LNCAP (cell line): ENCODE measurements around the gene IRF5.

Experiments
- TF ChIP-seq, protein P1 (sequence below): fragments of 450-650 bp; IDR thresholded peaks from 2 replicates; pipeline ENCODE4 v1.5.1; 2017; ENCODE audit warnings: mild to moderate bottlenecking

IRF5 gene

DNA sequence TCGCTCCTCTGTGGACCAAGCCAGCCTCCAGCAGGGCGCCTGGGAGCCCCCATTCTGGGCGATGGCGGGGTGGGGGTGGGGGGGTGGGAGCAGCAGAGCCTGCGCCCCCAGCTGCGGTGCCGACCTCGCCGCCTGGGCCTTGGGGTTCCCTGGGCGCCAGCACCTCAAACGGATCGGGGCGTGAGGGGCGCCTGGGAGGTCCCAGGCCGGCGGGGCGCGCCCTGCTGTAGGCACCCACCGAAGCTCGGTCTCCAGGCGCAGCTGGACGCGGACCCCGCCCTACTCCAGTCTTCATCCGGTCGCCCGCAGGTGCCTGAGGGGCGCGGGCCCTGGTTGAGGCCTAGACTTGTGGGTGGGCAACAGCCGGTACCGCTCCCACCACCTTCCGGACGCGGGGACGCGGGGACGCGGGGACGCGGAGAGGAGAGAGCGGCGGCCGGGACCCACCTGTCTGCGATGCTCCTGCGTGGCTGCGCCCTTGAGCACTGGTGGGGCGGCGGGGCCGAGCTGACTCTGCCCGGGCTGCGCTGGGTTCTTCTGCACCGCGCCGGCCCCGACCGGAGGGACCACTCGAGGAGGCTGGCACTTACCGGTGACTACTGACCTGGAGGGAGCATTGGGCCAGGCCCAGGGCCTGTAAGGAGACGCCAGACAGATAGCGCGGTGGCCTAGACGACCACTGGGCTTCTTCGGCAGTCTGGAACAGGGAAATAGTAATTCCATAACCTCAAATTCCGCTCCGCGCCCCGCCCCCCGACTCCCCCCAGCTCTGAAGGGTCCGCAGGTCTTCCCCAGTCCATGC lies 21.7 kb upstream of the IRF5 start:
- TF ChIP-seq, protein P1, sequence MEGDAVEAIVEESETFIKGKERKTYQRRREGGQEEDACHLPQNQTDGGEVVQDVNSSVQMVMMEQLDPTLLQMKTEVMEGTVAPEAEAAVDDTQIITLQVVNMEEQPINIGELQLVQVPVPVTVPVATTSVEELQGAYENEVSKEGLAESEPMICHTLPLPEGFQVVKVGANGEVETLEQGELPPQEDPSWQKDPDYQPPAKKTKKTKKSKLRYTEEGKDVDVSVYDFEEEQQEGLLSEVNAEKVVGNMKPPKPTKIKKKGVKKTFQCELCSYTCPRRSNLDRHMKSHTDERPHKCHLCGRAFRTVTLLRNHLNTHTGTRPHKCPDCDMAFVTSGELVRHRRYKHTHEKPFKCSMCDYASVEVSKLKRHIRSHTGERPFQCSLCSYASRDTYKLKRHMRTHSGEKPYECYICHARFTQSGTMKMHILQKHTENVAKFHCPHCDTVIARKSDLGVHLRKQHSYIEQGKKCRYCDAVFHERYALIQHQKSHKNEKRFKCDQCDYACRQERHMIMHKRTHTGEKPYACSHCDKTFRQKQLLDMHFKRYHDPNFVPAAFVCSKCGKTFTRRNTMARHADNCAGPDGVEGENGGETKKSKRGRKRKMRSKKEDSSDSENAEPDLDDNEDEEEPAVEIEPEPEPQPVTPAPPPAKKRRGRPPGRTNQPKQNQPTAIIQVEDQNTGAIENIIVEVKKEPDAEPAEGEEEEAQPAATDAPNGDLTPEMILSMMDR, result no peak

DNA sequence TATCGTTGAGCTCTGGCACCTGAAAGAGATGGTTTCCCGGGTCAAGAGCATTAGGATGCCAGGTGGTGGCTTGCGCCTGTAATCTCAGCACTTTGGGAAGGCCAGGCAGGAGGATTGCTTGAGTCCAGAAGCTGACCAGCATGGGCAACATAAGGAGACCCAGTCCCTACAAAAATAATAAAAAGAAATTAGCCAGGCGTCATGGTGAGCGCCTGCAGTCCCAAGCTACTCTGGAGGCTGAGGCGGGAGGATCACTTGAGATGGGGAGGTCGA lies 21.1 kb upstream of the IRF5 start:
- TF ChIP-seq, protein P1, result no peak

DNA sequence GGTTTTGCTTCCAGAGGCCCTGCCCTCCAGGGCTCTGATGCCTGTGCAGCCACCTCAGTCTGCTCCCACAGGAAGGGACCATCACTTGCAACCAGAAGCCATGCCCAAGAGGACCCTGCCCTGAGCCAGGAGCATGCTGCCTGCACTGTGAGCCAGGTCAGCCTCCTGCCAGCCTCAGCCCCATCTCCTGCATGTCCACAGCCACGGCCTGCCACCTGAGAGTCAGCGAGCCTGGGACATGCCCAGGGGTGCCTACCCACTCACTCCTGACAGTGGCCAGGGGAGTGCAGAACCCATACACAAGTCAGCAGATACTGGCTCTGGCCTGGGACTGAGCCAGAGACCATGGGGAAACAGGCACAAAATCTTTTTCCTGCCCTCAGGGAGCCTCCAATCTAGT lies 20.6 kb upstream of the IRF5 start:
- TF ChIP-seq, protein P1, result no peak

DNA sequence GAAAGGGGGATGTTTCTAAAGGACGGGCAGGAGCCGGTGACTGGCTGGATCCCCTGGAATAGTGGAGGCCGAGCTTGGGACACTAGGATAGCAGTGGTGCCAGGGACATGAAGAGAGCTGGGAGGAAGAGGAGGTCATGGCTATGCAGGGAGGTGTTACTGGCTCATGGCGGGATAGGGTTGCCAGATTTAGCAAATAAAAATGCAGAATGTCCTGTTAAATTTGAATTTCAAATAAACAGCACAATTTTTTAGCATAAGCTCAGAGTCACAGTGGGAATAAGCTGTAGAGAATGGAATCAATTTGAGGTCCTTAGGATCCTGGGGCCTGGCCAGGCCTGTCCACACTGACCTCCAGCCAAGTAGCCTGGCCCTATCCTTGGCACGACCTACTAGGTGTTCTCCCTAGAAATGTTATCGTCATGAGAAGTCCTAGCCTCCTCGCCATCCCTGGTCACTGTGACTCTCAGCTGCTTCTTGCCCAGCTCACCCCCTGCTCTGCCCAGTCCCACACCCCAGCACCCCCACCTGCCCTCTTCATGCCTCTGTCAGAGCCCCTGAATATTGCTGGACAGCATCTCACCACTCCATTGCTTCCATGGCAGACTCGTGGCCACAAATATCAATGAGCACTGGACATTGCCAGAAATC lies 19.6 kb upstream of the IRF5 start:
- TF ChIP-seq, protein P1, result no peak

DNA sequence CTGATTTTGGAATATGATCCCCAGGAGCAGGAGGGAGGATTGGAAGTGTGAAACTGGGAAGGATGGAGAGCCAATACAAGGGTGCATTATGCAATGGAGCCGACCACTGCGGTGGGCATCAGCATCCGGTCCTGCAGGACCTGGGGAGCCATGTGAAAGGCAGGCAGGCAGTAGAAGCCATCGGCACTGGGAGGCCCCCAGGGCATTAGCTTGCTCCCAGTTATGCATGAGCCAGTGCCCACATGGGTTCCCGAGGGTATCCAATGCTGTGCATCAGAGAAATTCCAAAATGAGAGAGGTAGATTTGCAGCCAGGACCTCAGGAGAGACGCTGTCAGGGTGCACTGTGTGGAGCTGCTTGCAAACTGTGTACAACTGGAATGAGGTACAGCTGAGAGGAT lies 18.5 kb upstream of the IRF5 start:
- TF ChIP-seq, protein P1, result no peak

DNA sequence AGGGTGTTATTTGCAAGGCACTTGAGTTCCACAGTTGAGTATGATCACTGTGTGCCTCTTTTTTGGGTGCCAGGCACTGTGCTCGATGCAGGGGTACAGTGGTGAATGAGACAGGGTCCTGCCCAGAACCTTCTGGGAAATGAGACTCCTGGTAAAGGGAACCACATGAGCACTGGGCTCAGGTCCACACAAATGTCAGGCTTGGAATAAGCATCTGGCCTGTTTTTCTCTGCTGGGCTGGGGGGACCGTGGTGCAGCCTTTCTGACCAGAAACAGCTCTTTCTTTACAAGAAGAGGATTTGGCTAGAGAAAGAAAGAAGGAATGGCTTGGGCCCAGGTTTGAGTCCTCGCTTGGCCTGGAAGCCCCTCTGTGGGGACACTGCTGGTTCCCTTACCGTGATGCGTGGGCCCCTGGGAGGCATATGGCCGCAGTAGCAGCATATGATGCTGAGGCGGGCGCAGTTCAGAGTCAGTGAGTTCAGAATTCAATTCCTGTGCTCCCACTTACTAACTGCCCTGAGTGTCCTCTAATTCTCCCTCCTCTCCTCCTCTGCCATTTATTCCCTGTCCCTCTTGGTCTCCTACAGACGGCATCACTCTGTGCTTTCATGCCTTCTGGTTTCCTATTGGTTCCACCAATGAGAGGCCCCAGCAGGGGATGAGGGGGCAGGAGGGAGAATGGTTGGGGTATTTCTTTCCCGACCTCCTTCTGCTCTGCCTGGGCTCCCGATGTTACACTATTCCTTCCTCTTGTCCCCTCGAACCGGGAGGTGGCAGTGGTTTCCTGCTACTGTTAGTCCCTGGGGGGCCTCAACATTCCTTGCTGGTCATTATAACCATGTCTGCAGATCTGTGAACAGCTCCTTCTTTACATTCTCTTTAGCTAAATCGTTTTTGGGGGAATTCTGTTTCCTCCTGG lies 17.6 kb upstream of the IRF5 start:
- TF ChIP-seq, protein P1, result no peak

DNA sequence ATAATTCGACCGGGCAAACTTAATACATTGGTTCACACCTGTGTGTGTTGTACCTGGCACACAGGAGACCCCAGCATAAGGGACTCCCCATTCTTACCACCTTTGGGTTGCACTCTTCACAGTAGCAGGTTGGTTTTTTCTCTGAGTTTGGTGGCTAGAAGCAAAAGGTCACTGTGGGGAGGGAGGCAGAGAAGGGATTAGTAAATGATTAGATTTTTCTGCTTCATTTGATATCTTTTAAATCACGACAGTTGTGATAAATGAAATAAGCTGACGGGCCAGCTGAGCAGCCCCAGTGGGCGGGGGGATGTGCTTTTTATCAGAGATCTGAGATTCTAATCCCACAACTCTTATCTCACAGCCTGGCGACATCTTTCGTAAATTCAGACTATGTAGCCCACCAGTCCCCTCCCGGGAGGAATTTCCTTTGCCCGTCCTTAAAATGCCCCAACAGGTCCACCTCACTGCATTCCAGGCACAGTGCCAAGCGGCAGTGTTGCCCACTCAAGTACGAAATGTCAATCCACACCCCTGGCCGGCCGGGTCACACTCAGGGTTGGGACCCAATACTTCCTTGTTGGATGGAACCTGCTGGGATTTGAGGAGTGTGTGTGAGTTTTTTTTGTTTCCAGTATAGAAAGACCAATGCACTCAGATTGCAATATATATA lies 16.7 kb upstream of the IRF5 start:
- TF ChIP-seq, protein P1, result no peak
